ENCODE data around the gene BSN.

Gene BSN

GRCh38 chr3:49607796-49608195 lies 53.5 kb downstream of the BSN start:
- Histone ChIP-seq H3K27ac (ENCODE audit: low read depth, low read length) (no peak overlapping the region), H3K4me3 (ENCODE audit: low read depth in 1 of 2, low read length in 2 of 2) (no peak overlapping the region), H3K9ac (ENCODE audit: low read length) (no peak overlapping the region), H3K4me1 (ENCODE audit: insufficient read depth, low read length) (no peaks in the 10 kb centered on the region), H3K27me3 (ENCODE audit: control insufficient read depth in 1 of 2, insufficient read depth in 2 of 2, low read length in 2 of 2) (no peaks in the 10 kb centered on the region), H3K36me3 (ENCODE audit: insufficient read depth, low read length) (no peaks in the 10 kb centered on the region), H3K9me3 (ENCODE audit: low read length) (no peaks in the 10 kb centered on the region)

GRCh38 chr3:49609314-49609713 lies 55.0 kb downstream of the BSN start:
- Histone ChIP-seq H3K4me3 (ENCODE audit: low read depth in 1 of 2, low read length in 2 of 2) (no peak overlapping the region), H3K9me3 (ENCODE audit: low read length) (no peaks in the 10 kb centered on the region), H3K36me3 (ENCODE audit: insufficient read depth, low read length) (no peaks in the 10 kb centered on the region), H3K4me1 (ENCODE audit: insufficient read depth, low read length) (no peaks in the 10 kb centered on the region), H3K27me3 (ENCODE audit: control insufficient read depth in 1 of 2, insufficient read depth in 2 of 2, low read length in 2 of 2) (no peaks in the 10 kb centered on the region), H3K9ac (ENCODE audit: low read length) (no peak overlapping the region), H3K27ac (ENCODE audit: low read depth, low read length) (no peak overlapping the region)

GRCh38 chr3:49609815-49610214 lies 55.5 kb downstream of the BSN start:
- Histone ChIP-seq H3K27ac (ENCODE audit: low read depth, low read length) (no peak overlapping the region), H3K9me3 (ENCODE audit: low read length) (no peaks in the 10 kb centered on the region), H3K36me3 (ENCODE audit: insufficient read depth, low read length) (no peaks in the 10 kb centered on the region), H3K4me3 (ENCODE audit: low read depth in 1 of 2, low read length in 2 of 2) (no peak overlapping the region), H3K4me1 (ENCODE audit: insufficient read depth, low read length) (no peaks in the 10 kb centered on the region), H3K27me3 (ENCODE audit: control insufficient read depth in 1 of 2, insufficient read depth in 2 of 2, low read length in 2 of 2) (no peaks in the 10 kb centered on the region), H3K9ac (ENCODE audit: low read length) (no peak overlapping the region)

- no peak overlapping the region for H3K4me3 ChIP-seq (ENCODE audit: low read depth in 1 of 2, low read length in 2 of 2)
- H3K27ac ChIP-seq (ENCODE audit: low read depth, low read length) = no peak overlapping the region
- H3K27me3 ChIP-seq (ENCODE audit: control insufficient read depth in 1 of 2, insufficient read depth in 2 of 2, low read length in 2 of 2) = no peaks in the 10 kb centered on the region
- H3K9me3 ChIP-seq (ENCODE audit: low read length) = no peaks in the 10 kb centered on the region
- H3K4me1 ChIP-seq (ENCODE audit: insufficient read depth, low read length) = no peaks in the 10 kb centered on the region
- no peak overlapping the region for H3K9ac ChIP-seq (ENCODE audit: low read length)
- no peaks in the 10 kb centered on the region for H3K36me3 ChIP-seq (ENCODE audit: insufficient read depth, low read length)
Measured at GRCh38 chr3:49610666-49611280, 56.5 kb downstream of the BSN start.

- no peaks in the 10 kb centered on the region for H3K9me3 ChIP-seq (ENCODE audit: low read length)
- H3K4me3 ChIP-seq (ENCODE audit: low read depth in 1 of 2, low read length in 2 of 2) = no peak overlapping the region
- H3K27ac ChIP-seq (ENCODE audit: low read depth, low read length) = no peak overlapping the region
- no peaks in the 10 kb centered on the region for H3K27me3 ChIP-seq (ENCODE audit: control insufficient read depth in 1 of 2, insufficient read depth in 2 of 2, low read length in 2 of 2)
- no peak overlapping the region for H3K9ac ChIP-seq (ENCODE audit: low read length)
- no peaks in the 10 kb centered on the region for H3K36me3 ChIP-seq (ENCODE audit: insufficient read depth, low read length)
- H3K4me1 ChIP-seq (ENCODE audit: insufficient read depth, low read length) = no peaks in the 10 kb centered on the region
Measured at GRCh38 chr3:49611291-49611690, 57.0 kb downstream of the BSN start.

GRCh38 chr3:49611719-49612118 lies 57.4 kb downstream of the BSN start:
- H3K4me1 ChIP-seq (ENCODE audit: insufficient read depth, low read length) = no peaks in the 10 kb centered on the region
- H3K36me3 ChIP-seq (ENCODE audit: insufficient read depth, low read length) = no peaks in the 10 kb centered on the region
- H3K9me3 ChIP-seq (ENCODE audit: low read length) = no peaks in the 10 kb centered on the region
- no peak overlapping the region for H3K9ac ChIP-seq (ENCODE audit: low read length)
- no peaks in the 10 kb centered on the region for H3K27me3 ChIP-seq (ENCODE audit: control insufficient read depth in 1 of 2, insufficient read depth in 2 of 2, low read length in 2 of 2)
- H3K4me3 ChIP-seq (ENCODE audit: low read depth in 1 of 2, low read length in 2 of 2) = no peak overlapping the region
- H3K27ac ChIP-seq (ENCODE audit: low read depth, low read length) = no peak overlapping the region

- Histone ChIP-seq H3K27ac (ENCODE audit: low read depth, low read length) (no peak overlapping the region), H3K9ac (ENCODE audit: low read length) (no peak overlapping the region), H3K9me3 (ENCODE audit: low read length) (no peaks in the 10 kb centered on the region), H3K4me1 (ENCODE audit: insufficient read depth, low read length) (no peaks in the 10 kb centered on the region), H3K27me3 (ENCODE audit: control insufficient read depth in 1 of 2, insufficient read depth in 2 of 2, low read length in 2 of 2) (no peaks in the 10 kb centered on the region), H3K36me3 (ENCODE audit: insufficient read depth, low read length) (no peaks in the 10 kb centered on the region), H3K4me3 (ENCODE audit: low read depth in 1 of 2, low read length in 2 of 2) (no peak overlapping the region)
Measured at GRCh38 chr3:49614936-49615335, 60.7 kb downstream of the BSN start.

GRCh38 chr3:49616061-49616460 lies 61.8 kb downstream of the BSN start:
- Histone ChIP-seq H3K36me3 (ENCODE audit: insufficient read depth, low read length) (no peaks in the 10 kb centered on the region), H3K27ac (ENCODE audit: low read depth, low read length) (no peak overlapping the region), H3K4me3 (ENCODE audit: low read depth in 1 of 2, low read length in 2 of 2) (no peak overlapping the region), H3K9ac (ENCODE audit: low read length) (no peak overlapping the region), H3K9me3 (ENCODE audit: low read length) (no peaks in the 10 kb centered on the region), H3K4me1 (ENCODE audit: insufficient read depth, low read length) (no peaks in the 10 kb centered on the region), H3K27me3 (ENCODE audit: control insufficient read depth in 1 of 2, insufficient read depth in 2 of 2, low read length in 2 of 2) (no peaks in the 10 kb centered on the region)

GRCh38 chr3:49616491-49616941 lies 62.2 kb downstream of the BSN start:
- H3K4me1 ChIP-seq (ENCODE audit: insufficient read depth, low read length) = no peaks in the 10 kb centered on the region

GRCh38 chr3:49617390-49618013 lies 63.2 kb downstream of the BSN start:
- Histone ChIP-seq H3K9me3 (ENCODE audit: low read length) (no peaks in the 10 kb centered on the region), H3K9ac (ENCODE audit: low read length) (no peak overlapping the region), H3K27ac (ENCODE audit: low read depth, low read length) (no peak overlapping the region), H3K36me3 (ENCODE audit: insufficient read depth, low read length) (no peaks in the 10 kb centered on the region), H3K4me1 (ENCODE audit: insufficient read depth, low read length) (no peaks in the 10 kb centered on the region), H3K4me3 (ENCODE audit: low read depth in 1 of 2, low read length in 2 of 2) (no peak overlapping the region), H3K27me3 (ENCODE audit: control insufficient read depth in 1 of 2, insufficient read depth in 2 of 2, low read length in 2 of 2) (no peaks in the 10 kb centered on the region)

More at GRCh38 chr3:49616491-49616941, 62.2 kb downstream of the BSN start:
- H3K36me3 ChIP-seq (ENCODE audit: insufficient read depth, low read length) = no peaks in the 10 kb centered on the region
- no peak overlapping the region for H3K9ac ChIP-seq (ENCODE audit: low read length)
- no peaks in the 10 kb centered on the region for H3K9me3 ChIP-seq (ENCODE audit: low read length)
- H3K27me3 ChIP-seq (ENCODE audit: control insufficient read depth in 1 of 2, insufficient read depth in 2 of 2, low read length in 2 of 2) = no peaks in the 10 kb centered on the region
- H3K4me3 ChIP-seq (ENCODE audit: low read depth in 1 of 2, low read length in 2 of 2) = no peak overlapping the region
- H3K27ac ChIP-seq (ENCODE audit: low read depth, low read length) = no peak overlapping the region

GRCh38 chr3:49618412-49618811 lies 64.1 kb downstream of the BSN start:
- Histone ChIP-seq H3K4me1 (ENCODE audit: insufficient read depth, low read length) (no peaks in the 10 kb centered on the region), H3K36me3 (ENCODE audit: insufficient read depth, low read length) (no peaks in the 10 kb centered on the region), H3K9me3 (ENCODE audit: low read length) (no peaks in the 10 kb centered on the region), H3K27ac (ENCODE audit: low read depth, low read length) (no peak overlapping the region), H3K27me3 (ENCODE audit: control insufficient read depth in 1 of 2, insufficient read depth in 2 of 2, low read length in 2 of 2) (no peaks in the 10 kb centered on the region), H3K9ac (ENCODE audit: low read length) (no peak overlapping the region), H3K4me3 (ENCODE audit: low read depth in 1 of 2, low read length in 2 of 2) (no peak overlapping the region)

- no peak overlapping the region for H3K27ac ChIP-seq (ENCODE audit: low read depth, low read length)
- no peaks in the 10 kb centered on the region for H3K4me1 ChIP-seq (ENCODE audit: insufficient read depth, low read length)
- no peaks in the 10 kb centered on the region for H3K9me3 ChIP-seq (ENCODE audit: low read length)
- no peaks in the 10 kb centered on the region for H3K36me3 ChIP-seq (ENCODE audit: insufficient read depth, low read length)
- no peaks in the 10 kb centered on the region for H3K27me3 ChIP-seq (ENCODE audit: control insufficient read depth in 1 of 2, insufficient read depth in 2 of 2, low read length in 2 of 2)
- no peak overlapping the region for H3K9ac ChIP-seq (ENCODE audit: low read length)
- no peak overlapping the region for H3K4me3 ChIP-seq (ENCODE audit: low read depth in 1 of 2, low read length in 2 of 2)
Measured at GRCh38 chr3:49619649-49620048, 65.4 kb downstream of the BSN start.

All from muscle layer of colon (tissue), 2 donors.